Hepatocyte (in vitro differentiated cells): ENCODE data around the gene ZNF566.

Source experiments
- EZH2phosphoT487 ChIP-seq: fragments of 200-600 bp; sonication (generic); IDR thresholded peaks from one replicate; pipeline ENCODE4 v1.6.1; 2018; ENCODE audit warnings: antibody characterized with exemption, mild to moderate bottlenecking, low read depth, moderate library complexity; ENCODE audit not compliant: unreplicated experiment, severe bottlenecking
- TF ChIP-seq, protein P1 (sequence below): fragments of 200-600 bp; sonication (generic); IDR thresholded peaks from 2 replicates; pipeline ENCODE4 v1.5.1; 2016; ENCODE audit warnings: antibody characterized with exemption, mild to moderate bottlenecking; ENCODE audit not compliant: poor library complexity

DNA sequence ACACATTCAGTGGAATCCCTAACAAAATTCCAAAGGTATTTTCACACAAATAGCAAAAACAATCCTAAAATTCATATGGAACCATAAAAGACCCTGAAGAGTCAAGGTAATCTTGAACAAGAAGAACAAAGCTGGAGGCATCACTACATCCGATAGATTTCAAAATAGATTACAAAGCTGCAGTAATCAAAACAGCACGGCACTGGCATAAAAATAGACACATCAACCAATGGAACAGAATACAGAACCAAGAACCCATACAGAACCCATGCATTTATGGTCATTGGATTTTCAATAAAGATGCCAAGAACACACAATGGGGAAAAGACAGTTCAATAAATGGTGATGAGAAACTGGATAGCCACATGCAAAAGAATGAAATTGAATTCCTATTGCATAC lies 32.5 kb downstream of the ZNF566 start:
- no peak for TF ChIP-seq EZH2phosphoT487
- TF ChIP-seq, protein P1, sequence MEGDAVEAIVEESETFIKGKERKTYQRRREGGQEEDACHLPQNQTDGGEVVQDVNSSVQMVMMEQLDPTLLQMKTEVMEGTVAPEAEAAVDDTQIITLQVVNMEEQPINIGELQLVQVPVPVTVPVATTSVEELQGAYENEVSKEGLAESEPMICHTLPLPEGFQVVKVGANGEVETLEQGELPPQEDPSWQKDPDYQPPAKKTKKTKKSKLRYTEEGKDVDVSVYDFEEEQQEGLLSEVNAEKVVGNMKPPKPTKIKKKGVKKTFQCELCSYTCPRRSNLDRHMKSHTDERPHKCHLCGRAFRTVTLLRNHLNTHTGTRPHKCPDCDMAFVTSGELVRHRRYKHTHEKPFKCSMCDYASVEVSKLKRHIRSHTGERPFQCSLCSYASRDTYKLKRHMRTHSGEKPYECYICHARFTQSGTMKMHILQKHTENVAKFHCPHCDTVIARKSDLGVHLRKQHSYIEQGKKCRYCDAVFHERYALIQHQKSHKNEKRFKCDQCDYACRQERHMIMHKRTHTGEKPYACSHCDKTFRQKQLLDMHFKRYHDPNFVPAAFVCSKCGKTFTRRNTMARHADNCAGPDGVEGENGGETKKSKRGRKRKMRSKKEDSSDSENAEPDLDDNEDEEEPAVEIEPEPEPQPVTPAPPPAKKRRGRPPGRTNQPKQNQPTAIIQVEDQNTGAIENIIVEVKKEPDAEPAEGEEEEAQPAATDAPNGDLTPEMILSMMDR = no peak
